ENCODE data around the gene CTIF.

Gene CTIF

GRCh38 chr18:48841381-48842258 lies 302.8 kb downstream of the CTIF start:
- DNase-seq: no peak

DNA sequence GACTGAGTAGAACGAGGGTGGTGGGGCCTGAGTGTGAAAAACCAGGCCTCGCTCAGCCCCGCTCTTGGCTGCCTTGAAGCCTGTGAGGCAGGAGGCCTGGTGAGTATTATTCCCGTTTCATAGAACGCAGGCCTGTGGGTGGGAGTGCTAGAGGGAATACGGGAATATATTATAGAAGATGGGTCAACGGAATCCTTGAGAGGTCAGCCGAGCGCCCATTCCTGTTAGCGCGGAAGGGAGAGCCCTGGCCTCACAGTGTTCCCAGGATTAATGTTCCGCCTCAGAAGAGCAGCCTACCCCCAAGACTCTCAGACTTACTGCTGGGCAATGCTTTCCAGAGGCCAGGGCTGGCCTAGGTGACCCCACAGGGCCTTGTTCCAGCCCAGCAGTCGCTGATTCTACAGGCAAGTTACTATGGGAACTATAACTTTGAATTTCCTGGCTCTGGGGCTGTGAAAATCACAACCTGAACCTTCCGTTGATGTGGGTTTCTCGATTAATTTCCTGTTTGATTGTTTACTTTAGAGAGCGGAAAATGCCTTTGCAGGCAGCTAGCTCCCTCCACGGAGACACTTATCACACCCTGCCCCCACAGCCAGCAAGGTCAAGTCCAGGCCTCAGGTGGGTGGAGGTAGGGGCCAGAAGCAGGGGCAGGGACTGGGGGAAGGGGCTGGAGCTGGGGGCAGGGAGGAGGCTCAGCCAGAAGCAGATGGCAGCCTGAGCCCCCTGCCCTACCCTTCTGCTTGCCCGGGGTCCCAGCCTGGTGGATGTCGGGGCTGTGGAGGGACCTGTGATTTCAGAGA lies 303.6 kb downstream of the CTIF start:
- DNase-seq: no peak

DNA sequence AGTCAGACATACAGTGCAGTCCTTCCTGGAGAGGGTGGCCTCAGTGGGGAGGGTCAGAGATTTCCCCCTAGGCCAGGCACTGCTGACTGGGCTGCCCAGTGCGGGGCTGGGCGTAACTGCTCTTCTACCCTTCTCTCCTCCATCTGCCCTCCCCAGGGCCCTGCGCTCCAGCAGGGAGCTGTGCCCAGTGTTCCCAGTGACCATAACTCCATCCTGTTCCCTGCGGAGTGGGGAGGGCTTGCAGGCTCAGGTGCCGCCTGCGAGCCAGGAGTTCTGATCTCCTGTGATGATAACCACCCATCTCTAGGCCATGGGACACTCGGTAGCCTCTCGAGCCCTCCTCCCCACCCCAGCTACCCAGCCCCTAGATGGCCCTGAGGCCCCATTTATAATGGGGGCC lies 304.3 kb downstream of the CTIF start:
- DNase-seq: no peak

- no peak for DNase-seq
These were observed 304.8 kb downstream of the CTIF start for GRCh38 chr18:48843596-48843995.

DNA sequence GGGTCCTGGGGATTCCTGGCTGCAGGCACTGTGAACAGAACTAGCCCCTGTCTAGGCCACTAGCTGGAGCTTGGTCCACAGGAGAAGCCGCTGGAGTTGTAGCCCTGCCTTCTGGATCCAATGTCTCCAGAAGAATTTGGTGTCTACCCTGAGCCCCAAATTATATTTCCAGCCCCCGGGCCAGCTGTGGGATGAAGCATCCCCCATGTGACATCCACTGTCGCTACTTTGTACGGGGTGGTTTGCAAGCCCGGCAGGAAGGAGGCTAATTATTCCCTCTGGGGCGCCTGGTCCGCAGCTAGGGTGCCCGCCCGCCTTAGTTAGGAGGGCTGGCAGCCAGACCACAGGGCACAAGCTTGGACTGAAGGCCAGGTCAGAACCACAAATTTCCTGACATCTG lies 305.4 kb downstream of the CTIF start:
- no peak for DNase-seq

GRCh38 chr18:48845174-48845573 lies 306.3 kb downstream of the CTIF start:
- DNase-seq: no peak

DNA sequence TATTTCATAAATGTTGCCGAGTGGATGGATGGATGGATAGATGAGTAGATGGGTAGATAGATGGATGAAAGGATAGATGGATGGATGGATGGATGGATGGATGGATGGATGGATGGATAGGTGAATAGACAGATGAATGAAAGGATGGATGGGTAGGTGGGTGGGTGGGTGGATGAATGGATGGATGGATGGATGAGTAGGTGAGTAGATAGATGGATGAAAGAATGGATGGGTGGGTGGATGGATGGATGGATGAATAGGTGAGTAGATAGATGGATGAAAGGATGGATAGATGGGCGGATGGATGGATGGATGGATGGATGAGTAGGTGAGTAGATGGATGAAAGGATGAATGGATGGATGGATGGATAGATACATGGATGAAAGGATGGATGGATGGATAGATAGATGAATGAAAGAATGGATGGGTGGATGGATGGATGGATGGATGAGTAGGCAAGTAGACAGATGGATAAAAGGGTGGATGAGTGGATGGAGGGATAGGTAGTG lies 307.6 kb downstream of the CTIF start:
- DNase-seq: no peak

DNA sequence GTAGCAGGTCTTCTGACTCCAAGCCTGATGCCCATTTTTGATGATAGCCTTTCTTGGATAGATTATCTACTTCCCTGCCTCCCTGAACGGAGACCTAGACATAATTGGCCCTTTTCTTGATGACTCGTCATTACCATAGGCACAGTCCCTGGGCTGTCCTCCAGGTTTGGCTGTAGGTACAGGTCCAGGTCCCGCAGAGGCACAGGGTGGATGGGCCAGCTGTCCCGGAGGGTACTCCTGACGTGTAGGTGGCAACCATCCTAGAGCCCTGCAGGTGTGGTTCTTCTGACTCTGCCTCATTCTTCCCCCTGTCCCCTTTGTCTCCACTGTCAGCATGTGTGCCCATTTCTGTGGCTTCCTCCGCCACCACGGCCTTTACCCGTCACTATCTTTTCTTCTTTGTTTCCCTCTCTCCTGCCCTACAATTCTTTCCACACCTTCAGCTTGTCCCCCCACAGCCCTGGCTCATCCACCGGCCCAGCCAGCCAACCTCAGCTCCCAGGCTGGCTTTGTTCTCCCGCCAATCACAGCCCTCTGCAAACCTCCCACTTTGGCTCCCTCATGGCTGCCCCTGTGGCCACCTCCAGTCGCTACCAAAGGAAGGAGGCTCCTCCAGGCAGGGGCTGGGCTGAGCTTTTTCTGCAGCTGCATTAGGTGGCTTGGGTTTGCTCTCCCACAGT lies 309.1 kb downstream of the CTIF start:
- DNase-seq: no peak

GRCh38 chr18:48848641-48849143 lies 309.9 kb downstream of the CTIF start:
- DNase-seq: no peak

- DNase-seq: no peak
These were observed 312.2 kb downstream of the CTIF start for GRCh38 chr18:48850822-48851598.

- DNase-seq: no peak
These were observed 312.7 kb downstream of the CTIF start for GRCh38 chr18:48851599-48851960.

DNA sequence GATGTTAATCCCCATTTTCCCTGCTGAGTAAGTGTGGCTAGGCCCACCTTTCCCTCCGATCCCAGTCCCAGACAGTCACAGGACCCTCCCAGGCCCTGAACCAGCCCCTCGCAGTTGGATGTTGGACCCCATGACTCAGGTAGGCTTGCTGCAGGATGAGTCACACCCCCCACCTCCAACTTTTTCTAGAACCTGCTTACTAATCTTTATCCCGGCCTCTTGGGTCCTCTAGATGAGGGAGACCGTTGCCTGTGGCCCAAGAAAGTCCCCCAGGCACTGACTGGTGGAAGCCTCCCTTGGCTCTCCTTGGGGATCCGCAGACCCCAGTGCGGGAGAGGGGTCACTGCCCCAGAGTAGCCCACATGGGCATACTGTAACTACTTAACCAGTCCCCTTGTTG lies 313.5 kb downstream of the CTIF start:
- DNase-seq: no peak

GRCh38 chr18:48852794-48853193 lies 314.0 kb downstream of the CTIF start:
- no peak for DNase-seq

GRCh38 chr18:48853588-48853987 lies 314.8 kb downstream of the CTIF start:
- no peak for DNase-seq

DNA sequence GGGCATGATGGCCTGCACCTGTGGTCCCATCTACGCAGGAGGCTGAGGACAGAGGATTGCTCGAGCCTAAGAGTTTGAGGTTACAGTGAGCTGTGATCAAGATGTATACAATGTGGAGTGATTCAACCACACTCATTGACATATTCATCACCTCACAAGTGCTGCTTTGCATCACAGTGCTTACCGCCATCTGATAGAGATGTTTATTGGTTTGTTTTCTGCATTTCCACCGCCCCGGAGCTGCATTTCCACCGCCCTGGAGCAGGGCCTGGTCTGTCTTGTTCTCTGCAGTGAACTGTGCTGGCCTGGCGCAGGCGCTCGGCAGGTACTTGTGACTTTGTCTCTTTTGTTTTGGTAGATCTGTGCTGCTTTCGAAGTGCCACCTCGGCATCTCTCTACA lies 315.9 kb downstream of the CTIF start:
- no peak for DNase-seq

GRCh38 chr18:48855422-48856377 lies 316.9 kb downstream of the CTIF start:
- no peak for DNase-seq

DNA sequence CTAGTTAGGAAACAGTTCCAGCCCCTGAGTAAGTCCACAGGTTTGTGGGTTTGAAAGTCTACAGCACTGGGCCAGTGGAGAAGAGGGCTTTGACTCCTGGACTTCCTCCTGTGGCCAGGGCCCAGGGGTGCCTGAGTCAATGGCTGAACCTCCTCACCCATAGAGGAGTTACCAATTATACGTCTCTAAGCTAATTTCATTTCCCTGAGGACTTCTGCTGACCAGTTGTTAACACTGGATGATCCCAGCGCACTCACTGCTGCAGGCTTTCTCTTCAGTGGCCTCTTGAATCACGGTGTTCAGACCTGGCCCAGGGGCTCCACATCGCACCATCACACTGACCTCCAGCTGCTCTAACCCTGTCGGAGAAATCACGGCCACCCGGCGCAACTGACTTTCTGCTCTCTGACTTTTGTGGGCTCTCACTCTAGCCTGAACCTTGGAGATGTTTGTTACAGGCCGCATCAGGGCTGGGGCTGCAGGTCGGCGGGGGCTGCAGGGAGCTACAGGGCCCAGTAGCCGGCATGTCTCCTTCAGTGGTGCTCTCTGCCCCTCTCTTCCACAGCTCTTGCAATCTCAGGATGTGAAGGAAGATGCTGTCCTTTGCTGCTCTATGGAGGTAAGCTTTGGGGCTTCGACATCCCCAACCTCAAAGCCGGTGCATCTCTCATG lies 318.3 kb downstream of the CTIF start:
- no peak for DNase-seq

GRCh38 chr18:48858676-48859075 lies 319.8 kb downstream of the CTIF start:
- DNase-seq: no peak

DNA sequence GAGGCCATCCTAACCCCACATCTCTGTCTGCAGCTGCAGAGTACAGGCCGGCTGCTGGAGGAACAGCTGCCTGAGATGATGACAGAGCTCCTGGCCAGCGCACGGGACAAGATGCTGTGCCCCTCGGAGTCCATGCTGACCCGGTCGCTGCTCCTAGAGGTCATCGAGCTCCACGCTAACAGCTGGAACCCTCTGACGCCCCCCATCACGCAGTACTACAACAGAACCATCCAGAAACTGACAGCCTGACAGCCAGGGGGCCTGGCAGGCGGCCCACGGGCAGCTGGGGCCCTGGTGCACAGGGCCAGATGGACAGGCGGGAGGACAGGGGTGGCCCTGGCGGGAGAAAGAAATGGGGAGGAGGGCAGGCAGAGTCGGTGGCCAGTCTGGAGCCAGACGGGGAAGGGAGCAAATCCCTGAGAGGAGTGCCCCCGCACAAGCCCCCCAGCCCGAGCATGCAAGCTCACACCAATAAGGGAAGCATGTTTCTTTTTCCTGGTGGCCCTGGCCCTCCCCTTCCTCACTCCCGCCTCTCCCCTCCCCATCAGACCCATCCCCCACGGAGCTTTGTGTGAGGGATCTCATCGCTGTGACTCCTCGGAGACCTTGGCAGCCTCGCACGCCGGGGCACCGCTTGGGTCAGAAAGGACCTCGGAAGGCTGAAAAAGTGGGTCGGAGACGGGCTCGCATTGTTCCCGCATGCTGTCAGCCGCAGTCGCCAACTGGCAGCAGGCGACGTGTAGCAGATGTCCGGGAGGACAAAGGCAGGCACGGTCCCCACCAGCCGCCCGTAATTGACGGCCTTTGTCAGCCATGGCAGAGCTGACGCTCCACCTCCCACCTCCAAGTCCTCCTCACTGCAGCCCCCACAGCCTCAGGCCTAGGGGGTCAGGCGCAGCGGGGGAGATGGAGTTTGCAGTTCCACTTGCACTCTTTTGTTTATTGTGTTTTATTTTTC lies 320.8 kb downstream of the CTIF start:
- no peak for DNase-seq
